ENCODE results near the gene AMBRA1.
"Not testable (repeated sequence)": the region's sequence is repeated elsewhere in the genome, so short reads cannot be mapped to it uniquely, and the experiment has no call there.

AMBRA1 gene

GRCh38 chr11:46521961-46522681, 71.7 kb downstream of the AMBRA1 start:
- DNase-seq, result peak; percentile 59

GRCh38 chr11:46520971-46521745, 72.7 kb downstream of the AMBRA1 start:
- Histone ChIP-seq H3K9ac (ENCODE audit: low read length) (no peak overlapping the region), H4K5ac (ENCODE audit: low read length) (no peak overlapping the region), H2BK120ac (ENCODE audit: low read depth, low read length) (no peak overlapping the region), H3K18ac (ENCODE audit: low read length) (peak overlapping the region; percentile 34), H3K79me2 (ENCODE audit: control insufficient read depth, insufficient read depth, low read length) (peaks cover 17% of the 10 kb centered on the region), H3K27ac (ENCODE audit: low read depth, low read length) (peak overlapping the region; percentile 8), H2AK5ac (ENCODE audit: low read length) (no peak overlapping the region), H3K4me1 (ENCODE audit: control insufficient read depth, low read depth, low read length) (peaks cover 2% of the 10 kb centered on the region), H3K27me3 (ENCODE audit: insufficient read depth, low read length, poor library complexity) (no peaks in the 10 kb centered on the region), H3K4me2 (ENCODE audit: low read length) (no peak overlapping the region), H3K23ac (ENCODE audit: low read length) (no peak overlapping the region), H4K8ac (ENCODE audit: low read depth, low read length) (no peak overlapping the region), H2BK15ac (replicated peaks; ENCODE audit: low read depth) (no peak overlapping the region), H3K79me1 (ENCODE audit: low read length) (peaks cover 21% of the 10 kb centered on the region), H3K36me3 (ENCODE audit: control insufficient read depth, insufficient read depth, low read length) (no peaks in the 10 kb centered on the region), H3K4me3 (ENCODE audit: low read length) (no peak overlapping the region), H2BK5ac (ENCODE audit: low read length) (no peak overlapping the region), H3K4ac (ENCODE audit: low read depth, low read length) (no peak overlapping the region), H3K56ac (ENCODE audit: low read length) (no peak overlapping the region)
- DNase-seq, result peak; percentile 82
- no CpG with 5 or more reads among the region's 8 CpGs for WGBS (ENCODE audit: extremely low coverage, insufficient coverage, low lambda C conversion rate)

More at GRCh38 chr11:46521961-46522681, 71.7 kb downstream of the AMBRA1 start:
- WGBS (ENCODE audit: extremely low coverage, insufficient coverage, low lambda C conversion rate), result no CpG with 5 or more reads among the region's 4 CpGs
- H3K27me3 ChIP-seq (ENCODE audit: insufficient read depth, low read length, poor library complexity), result no peaks in the 10 kb centered on the region
- H3K9ac ChIP-seq (ENCODE audit: low read length), result no peak overlapping the region
- H4K5ac ChIP-seq (ENCODE audit: low read length), result no peak overlapping the region
- no peak overlapping the region for H3K18ac ChIP-seq (ENCODE audit: low read length)
- no peak overlapping the region for H2BK15ac ChIP-seq (replicated peaks; ENCODE audit: low read depth)
- H3K4ac ChIP-seq (ENCODE audit: low read depth, low read length), result no peak overlapping the region
- H2AK5ac ChIP-seq (ENCODE audit: low read length), result no peak overlapping the region
- peaks cover 21% of the 10 kb centered on the region for H3K79me1 ChIP-seq (ENCODE audit: low read length)
- peaks cover 21% of the 10 kb centered on the region for H3K79me2 ChIP-seq (ENCODE audit: control insufficient read depth, insufficient read depth, low read length)
- no peak overlapping the region for H2BK120ac ChIP-seq (ENCODE audit: low read depth, low read length)
- no peak overlapping the region for H2BK5ac ChIP-seq (ENCODE audit: low read length)
- H3K4me3 ChIP-seq (ENCODE audit: low read length), result no peak overlapping the region
- H3K56ac ChIP-seq (ENCODE audit: low read length), result no peak overlapping the region
- no peak overlapping the region for H3K27ac ChIP-seq (ENCODE audit: low read depth, low read length)
- H3K4me1 ChIP-seq (ENCODE audit: control insufficient read depth, low read depth, low read length), result peaks cover 2% of the 10 kb centered on the region
- H4K8ac ChIP-seq (ENCODE audit: low read depth, low read length), result no peak overlapping the region
- no peaks in the 10 kb centered on the region for H3K36me3 ChIP-seq (ENCODE audit: control insufficient read depth, insufficient read depth, low read length)
- H3K4me2 ChIP-seq (ENCODE audit: low read length), result no peak overlapping the region
- no peak overlapping the region for H3K23ac ChIP-seq (ENCODE audit: low read length)

GRCh38 chr11:46519351-46519750, 74.5 kb downstream of the AMBRA1 start:
- no CpG with 5 or more reads among the region's 3 CpGs for WGBS (ENCODE audit: extremely low coverage, insufficient coverage, low lambda C conversion rate)
- no peak overlapping the region for H3K27ac ChIP-seq (ENCODE audit: low read depth, low read length)
- no peak for DNase-seq

GRCh38 chr11:46518928-46519327, 74.9 kb downstream of the AMBRA1 start:
- H4K5ac ChIP-seq (ENCODE audit: low read length); H3K9ac ChIP-seq (ENCODE audit: low read length); H4K8ac ChIP-seq (ENCODE audit: low read depth, low read length); H3K23ac ChIP-seq (ENCODE audit: low read length); H2AK5ac ChIP-seq (ENCODE audit: low read length); H3K27me3 ChIP-seq (ENCODE audit: insufficient read depth, low read length, poor library complexity); H3K4ac ChIP-seq (ENCODE audit: low read depth, low read length); H3K56ac ChIP-seq (ENCODE audit: low read length); H3K4me3 ChIP-seq (ENCODE audit: low read length); H2BK5ac ChIP-seq (ENCODE audit: low read length); H3K27ac ChIP-seq (ENCODE audit: low read depth, low read length); DNase-seq; H3K4me2 ChIP-seq (ENCODE audit: low read length); H3K36me3 ChIP-seq (ENCODE audit: control insufficient read depth, insufficient read depth, low read length); H3K4me1 ChIP-seq (ENCODE audit: control insufficient read depth, low read depth, low read length); H2BK120ac ChIP-seq (ENCODE audit: low read depth, low read length); H2BK15ac ChIP-seq (replicated peaks; ENCODE audit: low read depth): not testable (repeated sequence)
- peaks cover 18% of the 10 kb centered on the region for H3K79me2 ChIP-seq (ENCODE audit: control insufficient read depth, insufficient read depth, low read length)
- WGBS (ENCODE audit: extremely low coverage, insufficient coverage, low lambda C conversion rate), result no CpG with 5 or more reads among the region's 7 CpGs
- peak overlapping the region; percentile 18 for H3K18ac ChIP-seq (ENCODE audit: low read length)
- H3K79me1 ChIP-seq (ENCODE audit: low read length), result peaks cover 23% of the 10 kb centered on the region

More at GRCh38 chr11:46519351-46519750, 74.5 kb downstream of the AMBRA1 start:
- Histone ChIP-seq H2BK5ac (ENCODE audit: low read length) (no peak overlapping the region), H2AK5ac (ENCODE audit: low read length) (no peak overlapping the region), H3K79me1 (ENCODE audit: low read length) (peaks cover 24% of the 10 kb centered on the region), H3K27me3 (ENCODE audit: insufficient read depth, low read length, poor library complexity) (no peaks in the 10 kb centered on the region), H3K4me3 (ENCODE audit: low read length) (no peak overlapping the region), H3K23ac (ENCODE audit: low read length) (no peak overlapping the region), H3K18ac (ENCODE audit: low read length) (no peak overlapping the region), H3K4ac (ENCODE audit: low read depth, low read length) (no peak overlapping the region), H4K8ac (ENCODE audit: low read depth, low read length) (no peak overlapping the region), H3K79me2 (ENCODE audit: control insufficient read depth, insufficient read depth, low read length) (peaks cover 20% of the 10 kb centered on the region), H3K4me2 (ENCODE audit: low read length) (no peak overlapping the region), H3K36me3 (ENCODE audit: control insufficient read depth, insufficient read depth, low read length) (no peaks in the 10 kb centered on the region), H2BK15ac (replicated peaks; ENCODE audit: low read depth) (no peak overlapping the region), H4K5ac (ENCODE audit: low read length) (no peak overlapping the region), H3K56ac (ENCODE audit: low read length) (no peak overlapping the region), H3K9ac (ENCODE audit: low read length) (no peak overlapping the region), H2BK120ac (ENCODE audit: low read depth, low read length) (no peak overlapping the region), H3K4me1 (ENCODE audit: control insufficient read depth, low read depth, low read length) (peaks cover 2% of the 10 kb centered on the region)

GRCh38 chr11:46514370-46514769, 79.5 kb downstream of the AMBRA1 start:
- Histone ChIP-seq H3K4me1 (ENCODE audit: control insufficient read depth, low read depth, low read length) (no peaks in the 10 kb centered on the region), H3K79me1 (ENCODE audit: low read length) (peaks cover 10% of the 10 kb centered on the region), H3K79me2 (ENCODE audit: control insufficient read depth, insufficient read depth, low read length) (peaks cover 2% of the 10 kb centered on the region), H3K18ac (ENCODE audit: low read length) (no peak overlapping the region), H4K8ac (ENCODE audit: low read depth, low read length) (no peak overlapping the region), H3K56ac (ENCODE audit: low read length) (no peak overlapping the region), H2BK120ac (ENCODE audit: low read depth, low read length) (no peak overlapping the region), H3K4me2 (ENCODE audit: low read length) (no peak overlapping the region), H2BK15ac (replicated peaks; ENCODE audit: low read depth) (no peak overlapping the region), H3K36me3 (ENCODE audit: control insufficient read depth, insufficient read depth, low read length) (no peaks in the 10 kb centered on the region), H4K5ac (ENCODE audit: low read length) (no peak overlapping the region), H3K27ac (ENCODE audit: low read depth, low read length) (no peak overlapping the region), H3K9ac (ENCODE audit: low read length) (no peak overlapping the region), H3K4me3 (ENCODE audit: low read length) (no peak overlapping the region), H3K23ac (ENCODE audit: low read length) (no peak overlapping the region), H3K4ac (ENCODE audit: low read depth, low read length) (no peak overlapping the region), H3K27me3 (ENCODE audit: insufficient read depth, low read length, poor library complexity) (no peaks in the 10 kb centered on the region), H2BK5ac (ENCODE audit: low read length) (no peak overlapping the region), H2AK5ac (ENCODE audit: low read length) (no peak overlapping the region)
- WGBS (ENCODE audit: extremely low coverage, insufficient coverage, low lambda C conversion rate), result no CpG with 5 or more reads among the region's 1 CpG
- no peak for DNase-seq
